BJ (cell line): ENCODE results near the gene LHFPL2. TPM values are rescaled to one million over a fixed set of nuclear protein-coding genes. Genes with fewer than 3 reads are reported as not detected.

Experiments used
- CTCF ChIA-PET: fragments of 350-600 bp; formaldehyde crosslinking; extraction: SDS; loops from one replicate; lab custom pipeline; 2021; ENCODE audit warnings: antibody characterized with exemption, inconsistent platforms; lab: Yijun Ruan, JAX
- POLR2A ChIA-PET: fragments of 300-600 bp; sonication (Branson Sonifier 250); formaldehyde crosslinking; extraction: SDS; loops from one replicate; lab custom pipeline; 2021; ENCODE audit warnings: antibody characterized with exemption; lab: Charles Lee
- DNase-seq: peaks from one replicate; pipeline ENCODE4 v3.0.0-alpha.2; 2011; ENCODE audit warnings: low read depth
- H3K27me3 ChIP-seq: 2 replicates; pipeline ENCODE4 v1.6.0; 2011; ENCODE audit warnings: low read length; ENCODE audit not compliant: control insufficient read depth, insufficient read depth
- H3K36me3 ChIP-seq: 2 replicates; pipeline ENCODE4 v1.5.1; 2011; ENCODE audit warnings: low read length; ENCODE audit not compliant: control insufficient read depth, insufficient read depth
- H3K4me3 ChIP-seq: 2 replicates; pipeline ENCODE4 v1.5.1; 2011; ENCODE audit warnings: low read depth, mild to moderate bottlenecking, control low read depth, low read length
- CTCF ChIP-seq: IDR thresholded peaks from 2 replicates; pipeline ENCODE4 v1.5.1; 2011; ENCODE audit warnings: low read depth, mild to moderate bottlenecking, control low read depth, inconsistent platforms, low read length, moderate library complexity; ENCODE audit not compliant: insufficient read depth
- polyA plus RNA-seq: library from polyadenylated mRNA; depleted of rRNA; stranded (reverse); fragments of >200 nt; gene quantifications from 2 replicates; pipeline ENCODE4 v1.2.3, GENCODE V29; 2011

Gene LHFPL2
- polyA plus RNA-seq, 1 experiment = 4.4 TPM

GRCh38 chr5:78523314-78524193 is 125.0 kb downstream of the LHFPL2 start:
- POLR2A ChIA-PET = no interaction called here
- no peak for DNase-seq
- CTCF ChIA-PET = interaction anchor here (1.2 kb wide), 1 partner anchor 14 kb away, joined by 3 read pairs; no protein-coding TSS in a partner anchor
- Histone ChIP-seq H3K36me3 (no peaks in the 10 kb centered on the region), H3K27me3 (no peaks in the 10 kb centered on the region), H3K4me3 (no peak overlapping the region)
- no peak for TF ChIP-seq CTCF

GRCh38 chr5:78522476-78523260 is 125.9 kb downstream of the LHFPL2 start:
- CTCF ChIA-PET = interaction anchor here (1.2 kb wide), 1 partner anchor 14 kb away, joined by 3 read pairs; no protein-coding TSS in a partner anchor
- POLR2A ChIA-PET = no interaction called here
- TF ChIP-seq CTCF = no peak
- Histone ChIP-seq H3K4me3 (no peak overlapping the region), H3K36me3 (no peaks in the 10 kb centered on the region), H3K27me3 (no peaks in the 10 kb centered on the region)
- DNase-seq = no peak

GRCh38 chr5:78521455-78521854 is 127.1 kb downstream of the LHFPL2 start:
- Histone ChIP-seq H3K27me3 (no peaks in the 10 kb centered on the region), H3K36me3 (no peaks in the 10 kb centered on the region), H3K4me3 (no peak overlapping the region)
- ChIA-PET CTCF (interaction anchor here (0.7 kb wide), 1 partner anchor 54 kb away, joined by 4 read pairs; no protein-coding TSS in a partner anchor), POLR2A (no interaction called here)
- no peak for DNase-seq
- no peak for TF ChIP-seq CTCF

- DNase-seq = no peak
- ChIA-PET POLR2A (no interaction called here), CTCF (interaction anchor here (2.3 kb wide), 1 partner anchor 11 kb away, joined by 6 read pairs; no protein-coding TSS in a partner anchor)
- Histone ChIP-seq H3K36me3 (no peaks in the 10 kb centered on the region), H3K4me3 (no peak overlapping the region), H3K27me3 (no peaks in the 10 kb centered on the region)
- no peak for TF ChIP-seq CTCF
Measured at GRCh38 chr5:78519198-78519941, 129.2 kb downstream of the LHFPL2 start.
